Measurements from ENCODE around the gene ZNF18. TPM values are rescaled to one million over a fixed set of nuclear protein-coding genes. Genes with fewer than 3 reads are reported as not detected.

The ZNF18 gene
- total RNA-seq, 3 donors from 2014 or later = 5.3 to 7.5 (median 7.3) TPM

Other genes with a start within 250 kb of the ZNF18 start
- gene MAP2K4, start 23.4 kb upstream of the ZNF18 start, total RNA-seq = 10 to 100 TPM; 32.2 to 39.3 (median 33.1) TPM